RWPE2 (cell line): ENCODE results near the gene SLC44A5.
"Not testable (repeated sequence)": the region's sequence is repeated elsewhere in the genome, so short reads cannot be mapped to it uniquely, and the experiment has no call there.

ENCODE experiments used
- ATAC-seq: fragments of 200-7000 bp; cut with Tn5 transposase; 3 replicates; pipeline ENCODE4 v1.9.1; 2021; ENCODE audit warnings: low read depth
- DNase-seq: peaks from one replicate; pipeline ENCODE4 v3.0.0-alpha.2; 2020; ENCODE audit warnings: low spot score
- H3K27ac ChIP-seq: fragments of 450-650 bp; 2 replicates; pipeline ENCODE4 v1.5.1; 2017; ENCODE audit warnings: mild to moderate bottlenecking; ENCODE audit not compliant: poor library complexity, severe bottlenecking
- H3K27me3 ChIP-seq: fragments of 250-450 bp; sonication (Bioruptor Pico); 2 replicates; pipeline ENCODE4 v1.5.1; 2021; ENCODE audit warnings: mild to moderate bottlenecking, moderate library complexity; ENCODE audit not compliant: insufficient read depth, poor library complexity, severe bottlenecking
- H3K36me3 ChIP-seq: fragments of 250-450 bp; sonication (Bioruptor Pico); 2 replicates; pipeline ENCODE4 v1.5.1; 2020; ENCODE audit warnings: low read depth, mild to moderate bottlenecking, moderate library complexity
- H3K4me1 ChIP-seq: fragments of 250-450 bp; sonication (Bioruptor Pico); 2 replicates; pipeline ENCODE4 v1.5.1; 2021; ENCODE audit warnings: mild to moderate bottlenecking, moderate library complexity; ENCODE audit not compliant: insufficient read depth, poor library complexity, severe bottlenecking
- H3K4me3 ChIP-seq: fragments of 250-450 bp; sonication (Bioruptor Pico); 2 replicates; pipeline ENCODE4 v1.5.1; 2021; ENCODE audit warnings: mild to moderate bottlenecking, moderate library complexity; ENCODE audit not compliant: severe bottlenecking
- H3K9me3 ChIP-seq: fragments of 250-450 bp; sonication (Bioruptor Pico); 2 replicates; pipeline ENCODE4 v1.5.1; 2021; ENCODE audit warnings: mild to moderate bottlenecking, moderate library complexity; ENCODE audit not compliant: severe bottlenecking
- TF ChIP-seq, protein P1 (sequence below): fragments of 450-650 bp; IDR thresholded peaks from one replicate; pipeline ENCODE4 v1.5.1; 2017; ENCODE audit warnings: mild to moderate bottlenecking, moderate library complexity; ENCODE audit not compliant: poor library complexity, severe bottlenecking

The SLC44A5 gene

DNA sequence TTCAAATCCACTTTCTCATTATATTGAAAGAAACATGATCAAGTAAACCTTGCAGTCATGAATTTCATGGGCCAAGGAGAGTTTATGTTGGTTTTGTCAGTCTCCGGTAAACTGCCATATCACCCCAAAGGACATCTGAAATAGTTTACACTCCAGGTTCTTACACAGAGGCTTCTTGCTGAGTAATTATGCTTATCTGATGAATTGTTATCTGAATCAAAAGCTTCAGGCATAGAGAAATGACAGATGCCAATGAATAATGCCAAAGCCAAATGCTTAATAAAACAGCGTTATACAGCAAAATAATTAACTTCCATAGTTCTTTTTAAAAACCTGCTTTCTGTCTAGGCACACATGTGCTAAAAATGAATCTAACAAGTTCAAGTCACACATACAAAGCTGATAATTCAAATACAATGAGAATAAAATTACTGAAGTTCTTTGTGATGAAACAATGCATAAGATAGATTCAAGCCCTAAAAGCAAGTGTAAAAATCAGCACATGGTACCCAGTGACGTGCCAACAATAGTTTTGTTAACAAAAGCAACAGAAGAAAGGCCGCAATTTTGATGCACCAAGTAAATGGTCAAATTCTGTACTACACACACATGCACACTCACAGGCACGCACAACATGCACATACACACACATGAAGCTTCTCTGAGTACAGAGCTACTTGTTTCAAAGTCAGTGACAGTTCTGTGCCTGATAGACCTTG, 109.2 kb downstream of the SLC44A5 start:
- Histone ChIP-seq H3K4me1 (no peaks in the 10 kb centered on the region), H3K4me3 (no peak overlapping the region), H3K27ac (no peak overlapping the region), H3K36me3 (no peaks in the 10 kb centered on the region), H3K27me3 (no peaks in the 10 kb centered on the region), H3K9me3 (no peaks in the 10 kb centered on the region)
- TF ChIP-seq, protein P1, sequence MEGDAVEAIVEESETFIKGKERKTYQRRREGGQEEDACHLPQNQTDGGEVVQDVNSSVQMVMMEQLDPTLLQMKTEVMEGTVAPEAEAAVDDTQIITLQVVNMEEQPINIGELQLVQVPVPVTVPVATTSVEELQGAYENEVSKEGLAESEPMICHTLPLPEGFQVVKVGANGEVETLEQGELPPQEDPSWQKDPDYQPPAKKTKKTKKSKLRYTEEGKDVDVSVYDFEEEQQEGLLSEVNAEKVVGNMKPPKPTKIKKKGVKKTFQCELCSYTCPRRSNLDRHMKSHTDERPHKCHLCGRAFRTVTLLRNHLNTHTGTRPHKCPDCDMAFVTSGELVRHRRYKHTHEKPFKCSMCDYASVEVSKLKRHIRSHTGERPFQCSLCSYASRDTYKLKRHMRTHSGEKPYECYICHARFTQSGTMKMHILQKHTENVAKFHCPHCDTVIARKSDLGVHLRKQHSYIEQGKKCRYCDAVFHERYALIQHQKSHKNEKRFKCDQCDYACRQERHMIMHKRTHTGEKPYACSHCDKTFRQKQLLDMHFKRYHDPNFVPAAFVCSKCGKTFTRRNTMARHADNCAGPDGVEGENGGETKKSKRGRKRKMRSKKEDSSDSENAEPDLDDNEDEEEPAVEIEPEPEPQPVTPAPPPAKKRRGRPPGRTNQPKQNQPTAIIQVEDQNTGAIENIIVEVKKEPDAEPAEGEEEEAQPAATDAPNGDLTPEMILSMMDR: no peak
- ATAC-seq: no peak
- DNase-seq: no peak

DNA sequence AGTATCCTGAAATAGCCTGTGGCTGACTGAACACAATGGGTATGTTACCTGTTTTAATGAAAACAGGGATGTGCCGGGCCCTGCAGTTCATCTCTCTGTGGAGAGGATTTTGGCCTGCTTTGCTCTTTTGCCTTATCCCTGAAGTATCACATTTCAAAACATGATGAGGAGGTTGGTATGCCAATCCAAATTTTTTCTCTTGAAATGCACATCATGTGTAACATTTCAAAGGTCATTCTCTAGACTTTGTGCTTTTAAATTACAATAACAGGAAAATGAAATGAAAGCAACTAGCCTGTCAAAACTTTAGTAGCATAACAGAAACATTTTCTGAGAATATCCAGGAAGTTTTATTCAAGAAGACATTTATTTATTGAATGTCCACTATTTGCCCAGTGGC, 118.9 kb downstream of the SLC44A5 start:
- Histone ChIP-seq H3K36me3 (no peaks in the 10 kb centered on the region), H3K27me3 (no peaks in the 10 kb centered on the region), H3K4me3 (no peak overlapping the region), H3K4me1 (no peaks in the 10 kb centered on the region), H3K9me3 (no peaks in the 10 kb centered on the region), H3K27ac (no peak overlapping the region)
- DNase-seq (no peak), ATAC-seq (no peak)
- TF ChIP-seq, protein P1: no peak

DNA sequence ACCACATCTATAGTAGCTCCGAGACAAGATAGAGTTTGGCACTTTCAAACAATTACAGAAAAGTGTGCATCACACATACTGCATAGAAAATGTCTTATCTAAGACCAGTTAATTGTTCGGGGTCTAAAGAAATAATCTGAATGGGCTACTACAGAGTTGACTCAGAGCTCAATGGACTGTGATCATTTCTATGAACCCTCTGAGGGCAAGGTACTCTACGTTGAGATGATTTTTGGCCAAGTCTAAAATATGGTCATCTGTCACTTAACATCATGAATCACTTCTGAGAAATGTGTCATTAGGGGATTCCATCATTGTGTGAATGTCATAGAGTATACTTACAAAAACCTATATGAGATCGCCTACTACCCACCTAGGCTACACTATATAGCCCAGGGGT, 123.5 kb downstream of the SLC44A5 start:
- H3K27me3 ChIP-seq: no peaks in the 10 kb centered on the region
- no peak overlapping the region for H3K4me3 ChIP-seq
- H3K36me3 ChIP-seq: no peaks in the 10 kb centered on the region
- TF ChIP-seq, protein P1: no peak
- no peaks in the 10 kb centered on the region for H3K9me3 ChIP-seq
- ATAC-seq (no peak), DNase-seq (no peak)
- H3K27ac ChIP-seq: no peak overlapping the region
- H3K4me1 ChIP-seq: no peaks in the 10 kb centered on the region

DNA sequence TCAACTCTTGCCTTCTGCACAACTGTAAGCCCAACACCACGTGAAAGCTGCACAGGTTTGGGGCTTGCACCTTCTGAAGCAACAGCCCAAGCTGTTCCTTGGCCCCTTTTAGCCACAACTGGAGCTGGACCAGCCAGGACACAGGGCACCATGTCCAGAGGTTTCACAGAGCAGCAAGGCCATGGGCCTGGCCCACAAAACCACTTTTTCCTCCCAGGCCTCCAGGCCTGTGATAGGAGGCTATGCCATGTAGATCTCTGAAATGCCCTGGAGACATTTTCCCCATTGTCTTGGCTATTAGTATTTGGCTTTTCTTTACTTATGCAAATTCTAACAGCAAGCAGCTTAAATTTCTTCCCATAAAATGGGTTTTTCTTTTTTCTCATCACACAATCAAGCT, 126.1 kb downstream of the SLC44A5 start:
- DNase-seq: no peak
- TF ChIP-seq, protein P1: no peak
- Histone ChIP-seq H3K9me3 (no peaks in the 10 kb centered on the region), H3K4me1 (no peaks in the 10 kb centered on the region), H3K4me3 (no peak overlapping the region), H3K36me3 (no peaks in the 10 kb centered on the region), H3K27me3 (no peaks in the 10 kb centered on the region), H3K27ac (no peak overlapping the region)
- ATAC-seq: no peak

DNA sequence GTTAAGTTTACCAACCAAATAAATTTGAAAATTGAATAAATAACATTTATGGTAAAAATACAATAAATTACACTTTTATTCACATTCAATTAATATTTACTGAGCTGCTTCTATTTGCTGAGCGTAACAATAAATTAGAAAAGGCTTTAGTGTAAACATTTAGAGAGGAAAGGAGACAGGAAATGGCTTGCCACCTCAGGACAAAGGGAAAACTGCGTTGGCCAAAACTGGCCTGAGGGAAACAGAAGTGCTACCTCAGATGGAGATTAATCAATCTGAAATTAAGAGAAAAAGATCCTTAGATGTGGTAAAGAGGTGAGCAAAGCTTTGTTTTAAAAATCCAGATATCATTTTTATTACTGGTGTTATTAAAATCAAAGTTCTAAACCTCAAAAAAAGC, 128.0 kb downstream of the SLC44A5 start:
- H3K9me3 ChIP-seq: no peaks in the 10 kb centered on the region
- no peak overlapping the region for H3K4me3 ChIP-seq
- ATAC-seq (no peak), DNase-seq (no peak)
- H3K27ac ChIP-seq: no peak overlapping the region
- H3K4me1 ChIP-seq: no peaks in the 10 kb centered on the region
- TF ChIP-seq, protein P1: no peak
- no peaks in the 10 kb centered on the region for H3K27me3 ChIP-seq
- no peaks in the 10 kb centered on the region for H3K36me3 ChIP-seq

DNA sequence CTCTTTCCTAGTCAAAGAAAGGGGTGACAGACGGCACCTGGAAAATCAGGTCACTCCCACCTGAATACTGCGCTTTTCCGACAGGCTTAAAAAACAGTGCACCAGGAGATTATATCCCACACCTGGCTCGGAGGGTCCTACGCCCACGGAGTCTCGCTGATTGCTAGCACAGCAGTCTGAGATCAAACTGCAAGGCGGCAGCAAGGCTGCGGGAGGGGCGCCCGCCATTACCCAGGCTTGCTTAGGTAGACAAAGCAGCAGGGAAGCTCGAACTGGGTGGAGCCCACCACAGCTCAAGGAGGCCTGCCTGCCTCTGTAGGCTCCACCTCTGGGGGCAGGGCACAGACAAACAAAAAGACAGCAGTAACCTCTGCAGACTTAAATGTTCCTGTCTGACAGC, 134.4 kb downstream of the SLC44A5 start:
- not testable (repeated sequence) for ATAC-seq, H3K27me3 ChIP-seq, H3K9me3 ChIP-seq, DNase-seq, H3K4me3 ChIP-seq, H3K4me1 ChIP-seq, H3K36me3 ChIP-seq, H3K27ac ChIP-seq
